GF-D8 (cell line): Measurements from ENCODE around the gene SYPL2.
A peak's percentile ranks its signal among the peaks of the same experiment; 100 is the strongest.

Source experiments
- DNase-seq: peaks from one replicate; lab custom pipeline; 2025; lab: John Stamatoyannopoulos, UW

SYPL2 gene

GRCh38 chr1:109492779-109493178 is 26.4 kb downstream of the SYPL2 start:
- DNase-seq: no peak

- no peak for DNase-seq
These were observed 26.9 kb downstream of the SYPL2 start for GRCh38 chr1:109493227-109493626.

GRCh38 chr1:109493805-109494539 is 27.6 kb downstream of the SYPL2 start, which contains the start of gene CYB561D1:
Gene CYB561D1 (plus strand): TSS chr1:109494094. CDS start chr1:109494140, 46 bp downstream.
- peak; percentile 45 for DNase-seq

GRCh38 chr1:109495738-109496137 is 29.4 kb downstream of the SYPL2 start:
- DNase-seq: no peak

GRCh38 chr1:109497449-109498160 is 31.3 kb downstream of the SYPL2 start:
- no peak for DNase-seq

GRCh38 chr1:109498161-109498801 is 31.9 kb downstream of the SYPL2 start:
- DNase-seq: no peak

- no peak for DNase-seq
These were observed 32.7 kb downstream of the SYPL2 start for GRCh38 chr1:109499081-109499480.

GRCh38 chr1:109499661-109500536 is 33.6 kb downstream of the SYPL2 start:
- DNase-seq: peak; percentile 22

GRCh38 chr1:109500941-109501381 is 34.6 kb downstream of the SYPL2 start:
- DNase-seq: no peak

- peak; percentile 82 for DNase-seq
These were observed 35.5 kb downstream of the SYPL2 start for GRCh38 chr1:109501644-109502363.

- DNase-seq: no peak
These were observed 36.1 kb downstream of the SYPL2 start for GRCh38 chr1:109502364-109502851.

- DNase-seq: no peak
These were observed 37.6 kb downstream of the SYPL2 start for GRCh38 chr1:109503935-109504334.

GRCh38 chr1:109504974-109505373 is 38.6 kb downstream of the SYPL2 start:
- no peak for DNase-seq

GRCh38 chr1:109508001-109508872 is 41.9 kb downstream of the SYPL2 start:
- no peak for DNase-seq

GRCh38 chr1:109508873-109509175 is 42.5 kb downstream of the SYPL2 start:
- no peak for DNase-seq

GRCh38 chr1:109509176-109510134 is 43.1 kb downstream of the SYPL2 start, which contains the start of gene AMIGO1:
Gene AMIGO1 (minus strand): TSS chr1:109509727. CDS start chr1:109508912, 815 bp downstream.
- no peak for DNase-seq

GRCh38 chr1:109513110-109513710 is 46.9 kb downstream of the SYPL2 start:
- DNase-seq: no peak

GRCh38 chr1:109514846-109515245 is 48.5 kb downstream of the SYPL2 start:
- DNase-seq: no peak
